Measurements from ENCODE around the gene WDTC1. TPM values are rescaled to one million over a fixed set of nuclear protein-coding genes. Genes with fewer than 3 reads are reported as not detected.

The WDTC1 gene
- total RNA-seq, 5 donors from 2014 or later (not counting 1 experiment from before 2014, with no cell fraction given), result 39.4 to 55.9 (median 50.7) TPM

DNA sequence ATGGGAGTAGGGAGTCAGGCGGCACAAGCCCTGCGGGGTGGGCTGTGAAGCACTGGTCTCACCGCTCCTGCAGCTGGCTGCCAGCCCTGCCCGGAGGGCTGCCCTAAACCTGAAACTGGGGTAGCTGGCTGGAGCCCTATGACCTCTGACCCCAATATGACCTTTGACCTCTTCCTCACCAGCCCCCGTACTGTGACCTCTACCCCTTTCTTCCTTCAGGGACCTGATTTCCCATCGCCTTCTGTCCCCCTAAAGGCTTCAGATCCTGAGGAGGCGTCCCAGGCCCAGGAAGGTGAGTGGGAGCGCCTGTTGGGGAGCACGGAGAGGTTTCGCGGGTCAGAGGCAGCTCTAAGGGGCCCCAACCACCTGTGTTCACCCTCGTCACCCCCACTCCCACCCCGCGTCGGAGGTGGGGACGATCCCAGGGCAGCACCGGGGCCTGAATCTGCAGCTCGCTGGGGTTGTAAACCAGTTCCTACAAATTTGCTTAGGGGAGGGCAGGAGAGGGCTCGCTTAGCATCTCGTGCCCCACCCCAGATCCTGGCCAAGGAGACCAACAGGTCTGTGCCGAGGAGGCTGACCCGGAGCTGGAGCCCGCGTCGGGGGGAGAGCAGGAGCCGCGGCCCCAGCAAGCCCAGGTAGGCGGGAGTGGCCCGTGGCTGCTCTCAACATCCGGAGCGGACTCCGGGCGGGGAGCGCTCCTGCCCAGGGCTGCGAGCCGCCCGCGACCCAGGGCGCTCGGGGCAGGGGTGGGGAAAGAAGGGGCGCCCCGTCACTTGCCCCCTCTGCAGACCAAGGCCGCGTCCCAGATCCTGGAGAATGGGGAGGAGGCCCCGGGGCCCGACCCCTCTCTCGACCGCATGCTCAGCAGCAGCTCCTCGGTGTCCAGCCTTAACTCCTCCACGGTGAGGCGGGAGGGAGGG is 114.7 kb downstream of the WDTC1 start:
- H3K36me3 ChIP-seq (ENCODE audit: control insufficient read depth in 2 of 2, extremely low read depth in 1 of 2, insufficient read depth in 1 of 2, low read length in 1 of 2), result peaks cover 30 to 57% of the 10 kb centered on the region in 2 donors
- 69% methylated on average over 33 of the region's 51 CpGs for WGBS (ENCODE audit: insufficient coverage)
- H3K4me1 Mint-ChIP-seq, result peaks cover 22 to 34% (median 23%) of the 10 kb centered on the region in 3 donors
- no peaks in the 10 kb centered on the region for H3K9me3 Mint-ChIP-seq
- H3K4me1 ChIP-seq (ENCODE audit: control insufficient read depth in 1 of 2, extremely low read depth in 1 of 2, insufficient read depth in 2 of 2, low read length in 2 of 2), result peaks cover 4 to 49% of the 10 kb centered on the region in 2 experiments
- ChIA-PET CTCF (no interaction called here), POLR2A (interaction anchor here in 1 of 2 donors (0.7 to 1.2 kb wide), 2 partner anchors 13 to 240 kb away, joined by 3 to 6 read pairs; no protein-coding TSS in a partner anchor)
- peak overlapping the region in 2 of 3 donors; percentile 64 to 68 for H3K4me3 Mint-ChIP-seq
- no peaks in the 10 kb centered on the region for H3K9me3 ChIP-seq
- no peaks in the 10 kb centered on the region for H3K27me3 Mint-ChIP-seq
- ATAC-seq (replicated peaks in 1 of 4) (peak; percentile 74 to 88 (median 80)), DNase-seq (peak in 10 of 35 experiments; percentile 15 to 51 (median 42))
- peak overlapping the region; percentile 15 to 54 for H3K4me3 ChIP-seq (ENCODE audit: control insufficient read depth in 1 of 2, extremely low read depth in 1 of 2, low read length in 1 of 2)
- H3K27ac ChIP-seq (ENCODE audit: low read length), result peak overlapping the region; percentile 14
- H3K27me3 ChIP-seq (replicated peaks in 1 of 2; ENCODE audit: control insufficient read depth in 2 of 2, extremely low read depth in 1 of 2, insufficient read depth in 2 of 2, low read length in 1 of 2), result no peaks in the 10 kb centered on the region
- H3K27ac Mint-ChIP-seq, result peak overlapping the region; percentile 36 to 80
- H3K36me3 Mint-ChIP-seq, result peaks cover 9% of the 10 kb centered on the region

DNA sequence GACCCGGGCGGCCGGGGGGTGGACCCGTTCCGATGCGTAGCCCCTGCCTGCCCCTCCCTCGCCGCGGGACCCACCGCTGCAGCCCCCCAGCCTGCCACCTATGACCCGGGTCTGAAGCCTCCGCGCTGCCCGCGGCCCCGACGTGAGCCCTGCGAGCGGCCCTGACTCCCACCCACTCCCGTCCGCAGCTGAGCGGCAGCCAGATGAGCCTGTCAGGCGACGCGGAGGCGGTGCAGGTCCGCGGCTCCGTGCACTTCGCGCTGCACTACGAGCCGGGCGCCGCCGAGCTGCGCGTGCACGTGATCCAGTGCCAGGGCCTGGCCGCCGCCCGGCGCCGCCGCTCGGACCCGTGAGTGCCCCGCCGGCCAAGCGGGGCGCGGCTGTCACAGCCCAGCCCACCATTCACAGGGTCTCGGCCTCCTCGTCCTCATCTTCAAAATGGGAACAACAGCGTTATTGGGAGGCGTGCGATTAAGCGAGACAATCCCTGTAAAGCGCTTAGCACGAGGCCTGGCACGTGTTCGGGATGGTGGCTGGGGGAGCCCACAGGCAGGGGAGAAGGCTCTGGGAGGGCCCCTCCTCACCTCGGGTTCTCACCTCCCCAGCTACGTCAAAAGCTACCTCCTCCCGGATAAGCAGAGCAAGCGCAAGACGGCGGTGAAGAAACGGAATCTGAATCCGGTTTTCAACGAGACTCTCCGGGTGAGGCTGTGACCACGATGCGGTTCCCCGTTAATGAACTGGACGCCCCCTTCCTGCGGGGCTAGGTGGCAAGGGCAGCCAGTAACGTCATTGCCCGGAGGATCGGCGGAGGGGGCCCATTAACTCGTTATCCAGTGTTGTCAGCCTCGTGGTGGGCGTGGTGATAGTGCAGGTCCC is 115.6 kb downstream of the WDTC1 start:
- Mint-ChIP-seq H3K36me3 (peaks cover 9% of the 10 kb centered on the region), H3K27ac (peak overlapping the region in 1 of 2 donors; percentile 11)
- peaks cover 29 to 57% of the 10 kb centered on the region in 2 donors for H3K36me3 ChIP-seq (ENCODE audit: control insufficient read depth in 2 of 2, extremely low read depth in 1 of 2, insufficient read depth in 1 of 2, low read length in 1 of 2)

GRCh38 chr1:27350663-27351540 is 116.5 kb downstream of the WDTC1 start:
- ATAC-seq (replicated peaks in 1 of 4), result no peak
- Histone ChIP-seq H3K27me3 (replicated peaks in 1 of 2; ENCODE audit: control insufficient read depth in 2 of 2, extremely low read depth in 1 of 2, insufficient read depth in 2 of 2, low read length in 1 of 2) (no peaks in the 10 kb centered on the region), H3K9me3 (no peaks in the 10 kb centered on the region), H3K27ac (ENCODE audit: low read length) (no peak overlapping the region), H3K4me3 (ENCODE audit: control insufficient read depth in 1 of 2, extremely low read depth in 1 of 2, low read length in 1 of 2) (no peak overlapping the region), H3K4me1 (ENCODE audit: control insufficient read depth in 1 of 2, extremely low read depth in 1 of 2, insufficient read depth in 2 of 2, low read length in 2 of 2) (peaks cover 2 to 41% of the 10 kb centered on the region in 2 experiments), H3K36me3 (ENCODE audit: control insufficient read depth in 2 of 2, extremely low read depth in 1 of 2, insufficient read depth in 1 of 2, low read length in 1 of 2) (peaks cover 28 to 51% of the 10 kb centered on the region in 2 donors)
- WGBS (ENCODE audit: insufficient coverage), result 97% methylated on average over 51 of the region's 62 CpGs
- CTCF ChIA-PET, result interaction anchor here in 1 of 2 donors (1.0 kb wide), 1 partner anchor 50 kb away, joined by 3 read pairs; no protein-coding TSS in a partner anchor
- Mint-ChIP-seq H3K9me3 (no peaks in the 10 kb centered on the region), H3K27ac (peak overlapping the region in 1 of 2 donors; percentile 11), H3K36me3 (peaks cover 9% of the 10 kb centered on the region), H3K27me3 (no peaks in the 10 kb centered on the region), H3K4me1 (peaks cover 20 to 29% (median 21%) of the 10 kb centered on the region in 3 donors), H3K4me3 (no peak overlapping the region)
- DNase-seq, result no peak
- POLR2A ChIA-PET, result interaction anchor here in 1 of 2 donors (0.9 kb wide), 1 partner anchor 9 kb away, joined by 3 read pairs; the partner anchor contains the start of gene SYTL1

More for the DNA sequence above, 115.6 kb downstream of the WDTC1 start:
- POLR2A ChIA-PET, result interaction anchor here (0.7 to 1.2 kb wide), 3 partner anchors 8 to 241 kb away, joined by 3 to 6 read pairs (median 3); partner anchors contain the start of gene SYTL1 (in 1 of the 2)
- CTCF ChIA-PET, result interaction anchor here in 1 of 2 donors (1.0 kb wide), 1 partner anchor 49 kb away, joined by 3 read pairs; no protein-coding TSS in a partner anchor
- ATAC-seq (replicated peaks in 1 of 4) (peak; percentile 47 to 64 (median 54)), DNase-seq (peak in 1 of 35 experiments; percentile 17)
- no peaks in the 10 kb centered on the region for H3K9me3 ChIP-seq
- no peaks in the 10 kb centered on the region for H3K27me3 ChIP-seq (replicated peaks in 1 of 2; ENCODE audit: control insufficient read depth in 2 of 2, extremely low read depth in 1 of 2, insufficient read depth in 2 of 2, low read length in 1 of 2)
- no peak overlapping the region for H3K27ac ChIP-seq (ENCODE audit: low read length)
- peaks cover 3 to 41% of the 10 kb centered on the region in 2 experiments for H3K4me1 ChIP-seq (ENCODE audit: control insufficient read depth in 1 of 2, extremely low read depth in 1 of 2, insufficient read depth in 2 of 2, low read length in 2 of 2)
- Mint-ChIP-seq H3K9me3 (no peaks in the 10 kb centered on the region), H3K27me3 (no peaks in the 10 kb centered on the region), H3K4me3 (no peak overlapping the region), H3K4me1 (peaks cover 17 to 28% (median 18%) of the 10 kb centered on the region in 3 donors)
- 93% methylated on average over 70 of the region's 84 CpGs for WGBS (ENCODE audit: insufficient coverage)
- no peak overlapping the region for H3K4me3 ChIP-seq (ENCODE audit: control insufficient read depth in 1 of 2, extremely low read depth in 1 of 2, low read length in 1 of 2)

DNA sequence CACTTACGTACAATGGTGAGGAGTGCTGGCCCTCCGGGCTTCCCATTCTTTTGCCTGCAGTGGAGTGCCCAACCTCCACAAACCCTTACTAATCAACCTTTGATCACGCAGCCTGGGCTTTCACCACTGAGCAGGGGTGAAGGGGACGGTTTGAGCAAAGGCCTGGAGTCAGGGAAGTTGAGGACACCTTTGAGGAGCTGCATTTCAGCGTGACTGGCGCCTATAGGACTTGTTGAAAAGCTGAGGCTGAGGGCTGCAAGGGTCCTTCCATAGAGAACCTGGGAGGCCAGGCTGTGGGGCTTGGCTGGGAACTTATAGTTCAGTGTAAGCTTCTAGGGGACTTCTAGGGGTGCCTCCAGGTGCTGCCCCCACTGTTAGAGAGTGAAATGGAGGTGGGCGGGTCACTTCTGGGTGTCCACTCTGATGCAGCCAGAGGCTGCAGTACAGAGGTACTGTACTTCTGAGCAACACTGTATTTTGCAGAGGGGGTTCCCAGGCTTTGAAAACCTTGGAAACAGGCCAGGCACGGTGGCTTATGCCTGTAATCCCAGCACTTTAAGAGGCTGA is 117.2 kb downstream of the WDTC1 start:
- H3K4me1 ChIP-seq (ENCODE audit: control insufficient read depth in 1 of 2, extremely low read depth in 1 of 2, insufficient read depth in 2 of 2, low read length in 2 of 2), result peaks cover 2 to 42% of the 10 kb centered on the region in 2 experiments
- peaks cover 28 to 44% of the 10 kb centered on the region in 2 donors for H3K36me3 ChIP-seq (ENCODE audit: control insufficient read depth in 2 of 2, extremely low read depth in 1 of 2, insufficient read depth in 1 of 2, low read length in 1 of 2)
- Mint-ChIP-seq H3K27ac (no peak overlapping the region), H3K4me1 (peaks cover 17 to 30% (median 21%) of the 10 kb centered on the region in 3 donors), H3K9me3 (no peaks in the 10 kb centered on the region), H3K27me3 (no peaks in the 10 kb centered on the region), H3K36me3 (peaks cover 4% of the 10 kb centered on the region), H3K4me3 (no peak overlapping the region)
- no peaks in the 10 kb centered on the region for H3K27me3 ChIP-seq (replicated peaks in 1 of 2; ENCODE audit: control insufficient read depth in 2 of 2, extremely low read depth in 1 of 2, insufficient read depth in 2 of 2, low read length in 1 of 2)
- H3K9me3 ChIP-seq, result no peaks in the 10 kb centered on the region
- H3K27ac ChIP-seq (ENCODE audit: low read length), result no peak overlapping the region
- 96% methylated on average over 5 of the region's 8 CpGs for WGBS (ENCODE audit: insufficient coverage)
- POLR2A ChIA-PET, result no interaction called here
- CTCF ChIA-PET, result no interaction called here
- DNase-seq, result no peak
- ATAC-seq (replicated peaks in 1 of 4), result no peak
- no peak overlapping the region for H3K4me3 ChIP-seq (ENCODE audit: control insufficient read depth in 1 of 2, extremely low read depth in 1 of 2, low read length in 1 of 2)

- Mint-ChIP-seq H3K36me3 (no peaks in the 10 kb centered on the region), H3K9me3 (no peaks in the 10 kb centered on the region), H3K4me1 (peaks cover 17 to 35% (median 24%) of the 10 kb centered on the region in 3 donors), H3K27ac (no peak overlapping the region), H3K27me3 (no peaks in the 10 kb centered on the region), H3K4me3 (no peak overlapping the region)
- peaks cover 4 to 45% of the 10 kb centered on the region in 2 experiments for H3K4me1 ChIP-seq (ENCODE audit: control insufficient read depth in 1 of 2, extremely low read depth in 1 of 2, insufficient read depth in 2 of 2, low read length in 2 of 2)
- DNase-seq, result no peak
- peaks cover 24 to 31% of the 10 kb centered on the region in 2 donors for H3K36me3 ChIP-seq (ENCODE audit: control insufficient read depth in 2 of 2, extremely low read depth in 1 of 2, insufficient read depth in 1 of 2, low read length in 1 of 2)
- H3K27ac ChIP-seq (ENCODE audit: low read length), result no peak overlapping the region
- POLR2A ChIA-PET, result no interaction called here
- no peaks in the 10 kb centered on the region for H3K27me3 ChIP-seq (replicated peaks in 1 of 2; ENCODE audit: control insufficient read depth in 2 of 2, extremely low read depth in 1 of 2, insufficient read depth in 2 of 2, low read length in 1 of 2)
- CTCF ChIA-PET, result no interaction called here
- H3K4me3 ChIP-seq (ENCODE audit: control insufficient read depth in 1 of 2, extremely low read depth in 1 of 2, low read length in 1 of 2), result no peak overlapping the region
- 95% methylated on average over 13 of the region's 13 CpGs for WGBS (ENCODE audit: insufficient coverage)
- H3K9me3 ChIP-seq, result no peaks in the 10 kb centered on the region
- ATAC-seq (replicated peaks in 1 of 4), result no peak
Observed at GRCh38 chr1:27353166-27353565, 118.7 kb downstream of the WDTC1 start.

Data from T-cell (primary cell).